Neural progenitor cell (in vitro differentiated cells): Measurements from ENCODE around the gene NPHP1.

Source experiments
- EZH2 ChIP-seq: fragments of 200-600 bp; sonication (generic); IDR thresholded peaks from 2 replicates; pipeline ENCODE4 v1.6.1; 2017; ENCODE audit warnings: antibody characterized with exemption, mild to moderate bottlenecking, moderate library complexity
- TF ChIP-seq, protein P1 (sequence below): fragments of 200-600 bp; sonication (generic); IDR thresholded peaks from 2 replicates; pipeline ENCODE4 v1.5.1; 2017; ENCODE audit warnings: antibody characterized with exemption, mild to moderate bottlenecking

DNA sequence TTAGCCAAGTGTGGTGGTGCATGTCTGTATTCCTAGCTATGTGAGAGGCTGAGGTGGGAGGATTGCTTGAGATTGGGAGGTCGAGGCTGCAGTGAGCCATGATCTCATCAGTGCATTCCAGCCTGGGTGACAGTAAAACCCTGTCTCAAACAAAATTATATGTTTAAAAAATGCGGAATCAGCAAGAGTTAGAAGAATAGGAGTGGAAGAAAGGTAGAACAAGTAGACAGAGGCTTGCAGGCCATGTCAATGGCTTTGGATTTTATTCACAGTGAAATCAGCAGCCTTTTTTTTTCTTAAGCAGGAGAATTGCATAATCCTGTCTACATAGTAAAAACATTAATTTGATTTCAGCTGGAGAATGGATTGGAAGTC, 15.4 kb upstream of the NPHP1 start:
- no peak for TF ChIP-seq EZH2
- TF ChIP-seq, protein P1, sequence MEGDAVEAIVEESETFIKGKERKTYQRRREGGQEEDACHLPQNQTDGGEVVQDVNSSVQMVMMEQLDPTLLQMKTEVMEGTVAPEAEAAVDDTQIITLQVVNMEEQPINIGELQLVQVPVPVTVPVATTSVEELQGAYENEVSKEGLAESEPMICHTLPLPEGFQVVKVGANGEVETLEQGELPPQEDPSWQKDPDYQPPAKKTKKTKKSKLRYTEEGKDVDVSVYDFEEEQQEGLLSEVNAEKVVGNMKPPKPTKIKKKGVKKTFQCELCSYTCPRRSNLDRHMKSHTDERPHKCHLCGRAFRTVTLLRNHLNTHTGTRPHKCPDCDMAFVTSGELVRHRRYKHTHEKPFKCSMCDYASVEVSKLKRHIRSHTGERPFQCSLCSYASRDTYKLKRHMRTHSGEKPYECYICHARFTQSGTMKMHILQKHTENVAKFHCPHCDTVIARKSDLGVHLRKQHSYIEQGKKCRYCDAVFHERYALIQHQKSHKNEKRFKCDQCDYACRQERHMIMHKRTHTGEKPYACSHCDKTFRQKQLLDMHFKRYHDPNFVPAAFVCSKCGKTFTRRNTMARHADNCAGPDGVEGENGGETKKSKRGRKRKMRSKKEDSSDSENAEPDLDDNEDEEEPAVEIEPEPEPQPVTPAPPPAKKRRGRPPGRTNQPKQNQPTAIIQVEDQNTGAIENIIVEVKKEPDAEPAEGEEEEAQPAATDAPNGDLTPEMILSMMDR = no peak
